Measurements from ENCODE around the gene EID2B.

EID2B gene

GRCh38 chr19:39507715-39508364 is 24.8 kb downstream of the EID2B start:
- ChIA-PET POLR2A (interaction anchor here (0.6 kb wide), 1 partner anchor 72 kb away, joined by 4 read pairs; the partner anchor contains the start of gene RPS16), CTCF (interaction anchor here (0.9 to 1.9 kb wide), 5 partner anchors 10 to 34 kb away, joined by 3 to 6 read pairs (median 4); no protein-coding TSS in a partner anchor)
- no peak for DNase-seq (ENCODE audit: low read depth, low spot score)
- no peak for TF ChIP-seq CTCF (IDR thresholded peaks at IDR 0.05; ENCODE audit: insufficient read depth, low read length, missing control alignments)
- H3K4me3 ChIP-seq (ENCODE audit: low read depth, low read length) = peak overlapping the region; percentile 65

- DNase-seq (ENCODE audit: low read depth, low spot score) = no peak
- H3K4me3 ChIP-seq (ENCODE audit: low read depth, low read length) = peak overlapping the region; percentile 65
- ChIA-PET POLR2A (interaction anchor here (0.6 kb wide), 1 partner anchor 72 kb away, joined by 4 read pairs; the partner anchor contains the start of gene RPS16), CTCF (interaction anchor here (0.9 to 1.9 kb wide), 5 partner anchors 9 to 33 kb away, joined by 3 to 6 read pairs (median 4); no protein-coding TSS in a partner anchor)
- no peak for TF ChIP-seq CTCF (IDR thresholded peaks at IDR 0.05; ENCODE audit: insufficient read depth, low read length, missing control alignments)
Measured at GRCh38 chr19:39506944-39507714, 25.5 kb downstream of the EID2B start.

- ChIA-PET POLR2A (interaction anchor here (0.6 kb wide), 1 partner anchor 21 kb away, joined by 3 read pairs; no protein-coding TSS in a partner anchor), CTCF (interaction anchor here (1.2 to 1.9 kb wide), 2 partner anchors 9 to 32 kb away, joined by 4 to 6 read pairs; no protein-coding TSS in a partner anchor)
- H3K4me3 ChIP-seq (ENCODE audit: low read depth, low read length) = peak overlapping the region; percentile 65
- TF ChIP-seq CTCF (IDR thresholded peaks at IDR 0.05; ENCODE audit: insufficient read depth, low read length, missing control alignments) = no peak
- no peak for DNase-seq (ENCODE audit: low read depth, low spot score)
Measured at GRCh38 chr19:39506598-39506943, 26.1 kb downstream of the EID2B start.

GRCh38 chr19:39502640-39503417 is 29.8 kb downstream of the EID2B start:
- no peak for DNase-seq (ENCODE audit: low read depth, low spot score)
- ChIA-PET CTCF (interaction anchor here (0.9 to 2.1 kb wide), 22 partner anchors 10 to 120 kb away, joined by 3 to 15 read pairs (median 5); partner anchors contain the start of genes EID2B, RPS16 and SELENOV), POLR2A (no interaction called here)
- no peak overlapping the region for H3K4me3 ChIP-seq (ENCODE audit: low read depth, low read length)
- peak; percentile 72 for TF ChIP-seq CTCF (IDR thresholded peaks at IDR 0.05; ENCODE audit: insufficient read depth, low read length, missing control alignments)

GRCh38 chr19:39501340-39501739 is 31.3 kb downstream of the EID2B start:
- CTCF ChIA-PET = interaction anchor here (1.0 to 7.6 kb wide), 3 partner anchors 11 to 32 kb away, joined by 3 to 45 read pairs (median 3); partner anchors contain the start of gene EID2B
- H3K4me3 ChIP-seq (ENCODE audit: low read depth, low read length) = no peak overlapping the region
- DNase-seq (ENCODE audit: low read depth, low spot score) = no peak
- no peak for TF ChIP-seq CTCF (IDR thresholded peaks at IDR 0.05; ENCODE audit: insufficient read depth, low read length, missing control alignments)
- POLR2A ChIA-PET = no interaction called here
